ENCODE data around the gene SLC8A3.

DNA sequence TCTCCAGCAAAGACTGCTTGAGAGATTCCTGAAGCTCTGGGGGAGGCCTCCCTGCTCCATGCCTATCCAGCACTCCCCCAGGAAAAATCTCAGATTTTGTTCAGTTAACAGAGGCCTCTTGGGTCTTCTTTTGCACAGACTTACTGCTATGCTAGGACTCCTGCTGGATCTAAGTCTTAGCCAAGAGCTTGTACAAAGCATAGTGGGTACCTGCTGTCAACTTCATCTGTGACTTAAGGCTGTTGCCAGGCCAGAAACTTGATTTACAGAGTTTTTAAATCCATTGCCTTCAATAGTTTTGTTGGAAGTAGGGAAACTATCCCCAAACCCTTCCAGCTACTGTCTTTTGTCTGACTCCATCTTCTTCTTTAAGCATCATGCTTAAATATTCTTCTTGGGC, 169.1 kb downstream of the SLC8A3 start:
- TF ChIP-seq, protein P1, sequence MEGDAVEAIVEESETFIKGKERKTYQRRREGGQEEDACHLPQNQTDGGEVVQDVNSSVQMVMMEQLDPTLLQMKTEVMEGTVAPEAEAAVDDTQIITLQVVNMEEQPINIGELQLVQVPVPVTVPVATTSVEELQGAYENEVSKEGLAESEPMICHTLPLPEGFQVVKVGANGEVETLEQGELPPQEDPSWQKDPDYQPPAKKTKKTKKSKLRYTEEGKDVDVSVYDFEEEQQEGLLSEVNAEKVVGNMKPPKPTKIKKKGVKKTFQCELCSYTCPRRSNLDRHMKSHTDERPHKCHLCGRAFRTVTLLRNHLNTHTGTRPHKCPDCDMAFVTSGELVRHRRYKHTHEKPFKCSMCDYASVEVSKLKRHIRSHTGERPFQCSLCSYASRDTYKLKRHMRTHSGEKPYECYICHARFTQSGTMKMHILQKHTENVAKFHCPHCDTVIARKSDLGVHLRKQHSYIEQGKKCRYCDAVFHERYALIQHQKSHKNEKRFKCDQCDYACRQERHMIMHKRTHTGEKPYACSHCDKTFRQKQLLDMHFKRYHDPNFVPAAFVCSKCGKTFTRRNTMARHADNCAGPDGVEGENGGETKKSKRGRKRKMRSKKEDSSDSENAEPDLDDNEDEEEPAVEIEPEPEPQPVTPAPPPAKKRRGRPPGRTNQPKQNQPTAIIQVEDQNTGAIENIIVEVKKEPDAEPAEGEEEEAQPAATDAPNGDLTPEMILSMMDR (IDR thresholded peaks at IDR 0.05; ENCODE audit: poor library complexity), result no peak
- TF ChIP-seq EZH2phosphoT487 (IDR thresholded peaks at IDR 0.05; ENCODE audit: low read depth, severe bottlenecking, unreplicated experiment) (no peak), EZH2 (IDR thresholded peaks at IDR 0.05; ENCODE audit: borderline replicate concordance) (no peak)

All from hepatocyte (in vitro differentiated cells).